Aorta (tissue), 5 donors: ENCODE results near the gene VTI1A. TPM values are rescaled to one million over a fixed set of nuclear protein-coding genes. Genes with fewer than 3 reads are reported as not detected.
"Not testable (repeated sequence)": the region's sequence is repeated elsewhere in the genome, so short reads cannot be mapped to it uniquely, and the experiment has no call there.

Experiments used
- ATAC-seq: fragments of 200-7000 bp; cut with Tn5 transposase; one replicate; pipeline ENCODE4 v1.9.1; 2022; ENCODE audit warnings: moderate library complexity; ENCODE audit not compliant: low FRiP score
- DNase-seq, 2 donors: peaks; one replicate each; pipeline ENCODE4 v3.0.0-alpha.2; 2020
- H3K27ac ChIP-seq, 2 donors: one replicate each; pipeline ENCODE4 v1.5.1; 2013; ENCODE audit warnings: low read length in 2 of 2, mild to moderate bottlenecking in 2 of 2, moderate library complexity in 2 of 2, control low read depth in 1 of 2, inconsistent platforms in 1 of 2, low read depth in 1 of 2
- H3K27me3 ChIP-seq, 2 donors: one replicate each; pipeline ENCODE4 v1.6.1; 2013; ENCODE audit warnings: control low read depth in 1 of 2, low read length in 1 of 2, mild to moderate bottlenecking in 1 of 2, moderate library complexity in 1 of 2; ENCODE audit not compliant: insufficient read depth in 2 of 2, control insufficient read depth in 1 of 2
- H3K36me3 ChIP-seq, 2 donors: one replicate each; pipeline ENCODE4 v1.6.1; 2013; ENCODE audit warnings: control low read depth in 1 of 2, low read length in 1 of 2, mild to moderate bottlenecking in 1 of 2; ENCODE audit not compliant: insufficient read depth in 2 of 2, control insufficient read depth in 1 of 2
- H3K4me1 ChIP-seq, 2 donors: one replicate each; pipeline ENCODE4 v1.6.1; 2013; ENCODE audit warnings: low read length in 2 of 2, control low read depth in 1 of 2, mild to moderate bottlenecking in 1 of 2, moderate library complexity in 1 of 2; ENCODE audit not compliant: insufficient read depth in 2 of 2, control insufficient read depth in 1 of 2
- H3K4me3 ChIP-seq, 2 donors: one replicate each; pipeline ENCODE4 v1.5.1; 2013; ENCODE audit warnings: low read length in 2 of 2, control low read depth in 1 of 2, mild to moderate bottlenecking in 1 of 2
- H3K9me3 ChIP-seq: one replicate; pipeline ENCODE4 v1.6.1; 2013; ENCODE audit warnings: mild to moderate bottlenecking, low read length; ENCODE audit not compliant: control insufficient read depth
- WGBS, 2 donors: extraction: QIAGEN DNeasy Blood & Tissue Kit; methylation state at CpG; one replicate each; pipeline ENCODE4 v1.1.7; 2013; 5-methylcytosine and 5-hydroxymethylcytosine counted together
- intact Hi-C, 2 donors: fragments of 100-400 bp; cut with DNase I; formaldehyde crosslinking; loops; one replicate each; pipeline versions ENCODE4 v1.14.2 to v1.15.0; 2022
- long read RNA-seq, 2 donors: library from polyadenylated mRNA; unstranded; transcript quantifications; one replicate each; pipeline ENCODE4 v2.0.0, GENCODE V29; 2020 to 2021
- polyA plus RNA-seq, 2 donors: library from polyadenylated mRNA; stranded (reverse); fragments of 200-250 nt; gene quantifications; one replicate each; pipeline ENCODE4 v1.2.3, GENCODE V29; 2013
- total RNA-seq, 2 donors: library from RNA; stranded (reverse); fragmentation: NEBNext Ultra II Directional; extraction: Animal tissue kit (Norgen Biotek cat#: 25700); gene quantifications; one replicate each; pipeline ENCODE4 v1.2.1, GENCODE V29; 2021
- donor health status: healthy with polysubstance abuse.
- donor health status: Bipolar disorder and iron deficiency.
- donor health status: DM: no; HTN: no; CAD: no.
- donor health status: DM: no; HTN: no; CAD: no.
- donor health status: DM: yes; HTN: yes; CAD: no.

Gene VTI1A
- total RNA-seq = 10 to 100 TPM; 37.4 to 43.1 TPM
- 1 to 10 TPM; 8.6 to 9.0 TPM for polyA plus RNA-seq
- long read RNA-seq, donor 1, full-length matches to known transcripts = 12 of 35 reads
- long read RNA-seq, donor 1, partial matches to known transcripts = 2 of 35 reads
- long read RNA-seq, donor 1, other reads (novel, unspliced or antisense) = 21 of 35 reads
- long read RNA-seq, donor 2, full-length matches to known transcripts = 1 of 21 reads
- long read RNA-seq, donor 2, partial matches to known transcripts = 2 of 21 reads
- long read RNA-seq, donor 2, other reads (novel, unspliced or antisense) = 18 of 21 reads

DNA sequence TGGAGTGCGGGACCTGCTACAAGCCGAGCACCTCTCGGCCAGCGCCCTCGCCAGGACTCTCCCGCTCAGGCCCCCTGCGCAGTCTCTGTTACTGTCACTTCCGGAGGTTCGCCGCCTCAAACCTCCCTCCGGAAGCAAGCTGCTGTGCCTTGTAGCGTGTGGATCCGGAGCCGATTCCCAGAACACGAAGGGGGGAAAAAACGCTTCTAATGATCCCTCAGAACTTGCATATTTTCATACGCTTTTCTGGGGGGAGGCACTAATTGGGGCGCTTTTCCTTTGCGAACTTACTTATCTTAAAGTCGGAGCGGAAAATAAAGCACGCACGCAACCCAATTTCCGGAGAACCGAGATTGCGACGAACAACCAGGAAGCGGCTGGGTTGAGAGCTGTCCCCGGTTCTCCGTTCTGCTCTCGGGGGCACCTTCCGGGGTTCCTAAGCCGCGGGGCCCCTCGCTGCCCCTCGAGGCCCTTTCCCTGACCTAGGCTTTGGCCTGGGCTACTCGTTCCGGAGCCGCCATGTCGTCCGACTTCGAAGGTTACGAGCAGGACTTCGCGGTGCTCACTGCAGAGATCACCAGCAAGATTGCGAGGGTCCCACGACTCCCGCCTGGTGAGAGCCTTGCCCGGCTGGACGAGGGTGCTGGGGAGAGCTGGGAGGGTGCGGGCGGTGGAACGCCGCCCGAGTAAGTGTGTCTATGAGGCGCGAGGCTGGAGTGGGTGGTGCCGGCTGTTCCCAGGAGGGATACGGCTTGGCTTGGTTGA lies at the start of gene VTI1A, which contains the start of gene ZDHHC6:
VTI1A (plus strand) TSS at position 361 of the 765 bp plus-strand sequence; CDS start at position 520, 159 bp downstream.
ZDHHC6 (minus strand) TSS at position 60 of the 765 bp plus-strand sequence. CDS start 1,478 bp downstream, outside the sequence.
- DNase-seq (peak; percentile 88 to 93), ATAC-seq (peak; percentile 97)
- WGBS, 2 donors = 0% methylated on average over 59 of the region's 59 CpGs
- Histone ChIP-seq H3K36me3 (peaks cover 2 to 3% of the 10 kb centered on the region in 2 donors), H3K27ac (peak within 1 kb of the TSS; percentile 78 to 82), H3K9me3 (no peaks in the 10 kb centered on the region), H3K4me1 (peaks cover 0 to 2% of the 10 kb centered on the region in 2 donors), H3K4me3 (peak within 1 kb of the TSS; percentile 88 to 99), H3K27me3 (no peaks in the 10 kb centered on the region)
- intact Hi-C loops = loop anchor here in 1 of 2 donors (2.0 to 10.0 kb wide), 2 partner anchors 238 to 282 kb away; no protein-coding TSS in a partner anchor

DNA sequence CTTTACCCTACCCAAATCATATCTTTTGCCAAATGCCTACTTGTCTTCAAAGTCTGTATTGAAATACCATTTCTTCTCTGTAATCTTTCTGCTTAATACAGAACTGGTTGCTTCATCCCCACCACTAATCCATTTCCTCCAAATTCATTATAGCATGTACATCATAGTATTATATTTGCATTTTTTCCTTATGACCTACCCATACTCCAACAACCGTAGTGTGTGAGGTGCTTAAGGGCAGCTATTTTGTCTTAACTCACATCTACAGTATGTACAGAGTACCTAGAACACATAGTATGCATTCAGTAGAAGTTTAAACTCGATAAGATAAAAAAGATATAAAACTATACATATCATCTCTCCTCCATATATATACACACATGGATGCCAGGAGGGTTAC lies 49.4 kb upstream of the VTI1A start:
- Histone ChIP-seq H3K4me1 (no peaks in the 10 kb centered on the region), H3K9me3 (no peaks in the 10 kb centered on the region), H3K27ac (no peak overlapping the region), H3K36me3 (no peaks in the 10 kb centered on the region), H3K4me3 (no peak overlapping the region), H3K27me3 (no peaks in the 10 kb centered on the region)
- no peak for ATAC-seq
- intact Hi-C loops = no loop called here
- no peak for DNase-seq
- WGBS, 2 donors = 84 to 90% methylated on average over 2 of the region's 2 CpGs

DNA sequence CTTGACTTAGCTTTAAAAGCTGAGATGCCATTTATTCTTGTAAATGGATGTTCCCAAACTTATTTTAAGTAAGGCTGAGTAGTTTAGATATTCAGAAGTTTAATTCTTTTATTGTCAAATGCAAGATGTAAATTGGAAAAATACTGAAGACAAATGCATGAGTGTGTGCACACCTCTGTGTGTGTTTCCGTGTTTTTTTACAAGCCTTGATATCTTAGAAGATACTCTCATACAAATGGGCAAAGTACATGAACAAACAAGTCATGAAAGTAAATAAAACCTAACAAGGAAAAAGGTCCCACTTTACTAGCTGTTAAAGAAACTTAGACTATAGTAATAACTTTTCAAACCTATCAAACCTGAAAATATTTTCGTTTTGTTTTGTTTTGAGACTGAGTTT lies 44.1 kb upstream of the VTI1A start:
- Histone ChIP-seq H3K27ac (no peak overlapping the region), H3K4me3 (no peak overlapping the region), H3K36me3 (no peaks in the 10 kb centered on the region), H3K4me1 (no peaks in the 10 kb centered on the region), H3K27me3 (no peaks in the 10 kb centered on the region), H3K9me3 (no peaks in the 10 kb centered on the region)
- ATAC-seq (no peak), DNase-seq (no peak)
- intact Hi-C loops = no loop called here
- WGBS, 2 donors = 73% methylated on average over 2 of the region's 2 CpGs

DNA sequence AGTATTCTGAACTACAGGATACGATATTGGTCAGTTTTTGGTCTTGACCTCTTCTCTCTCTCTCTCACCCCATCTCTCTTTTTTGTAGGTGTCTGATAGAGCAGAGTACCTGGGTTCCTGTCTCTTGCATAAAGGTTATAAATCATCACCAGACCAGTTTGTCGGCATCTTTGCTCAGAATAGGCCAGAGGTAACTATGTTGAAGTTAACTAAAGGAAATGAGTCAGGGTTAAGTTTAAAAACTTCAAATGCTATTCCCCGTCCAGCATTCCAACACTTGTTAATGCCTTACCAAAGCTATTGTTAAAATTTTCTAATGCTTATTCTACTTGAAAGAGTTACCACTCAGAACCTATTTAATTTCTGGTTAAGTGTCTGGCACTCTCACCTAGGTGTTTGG lies 42.4 kb upstream of the VTI1A start:
- H3K27ac ChIP-seq = no peak overlapping the region
- 69% methylated on average over 3 of the region's 3 CpGs for WGBS, 2 donors
- intact Hi-C loops = no loop called here
- H3K4me3 ChIP-seq = no peak overlapping the region
- H3K4me1 ChIP-seq = no peaks in the 10 kb centered on the region
- no peaks in the 10 kb centered on the region for H3K36me3 ChIP-seq
- ATAC-seq (no peak), DNase-seq (no peak)
- H3K27me3 ChIP-seq = no peaks in the 10 kb centered on the region
- H3K9me3 ChIP-seq = no peaks in the 10 kb centered on the region

DNA sequence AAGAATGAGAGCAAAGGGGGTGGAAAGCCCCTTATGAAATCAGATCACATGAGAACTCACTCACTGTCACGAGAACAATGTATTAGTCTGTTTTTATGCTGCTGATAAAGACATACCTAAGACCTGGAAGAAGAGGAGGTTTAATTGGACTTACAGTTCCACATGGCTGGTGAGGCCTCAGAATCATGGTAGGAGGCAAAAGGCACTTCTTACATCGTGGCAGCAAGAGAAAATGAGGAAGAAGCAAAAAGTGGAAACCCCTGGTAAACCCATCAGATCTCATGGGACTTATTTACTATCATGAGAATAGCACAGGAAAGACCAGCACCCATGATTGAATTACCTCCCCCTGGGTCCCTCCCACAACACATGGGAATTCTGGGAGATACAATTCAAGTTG lies 40.2 kb upstream of the VTI1A start:
- intact Hi-C loops, H3K27me3 ChIP-seq, ATAC-seq, H3K9me3 ChIP-seq, H3K4me1 ChIP-seq, H3K27ac ChIP-seq, H3K4me3 ChIP-seq, H3K36me3 ChIP-seq, DNase-seq: not testable (repeated sequence)
- 69 to 72% methylated on average over 2 of the region's 2 CpGs for WGBS, 2 donors

DNA sequence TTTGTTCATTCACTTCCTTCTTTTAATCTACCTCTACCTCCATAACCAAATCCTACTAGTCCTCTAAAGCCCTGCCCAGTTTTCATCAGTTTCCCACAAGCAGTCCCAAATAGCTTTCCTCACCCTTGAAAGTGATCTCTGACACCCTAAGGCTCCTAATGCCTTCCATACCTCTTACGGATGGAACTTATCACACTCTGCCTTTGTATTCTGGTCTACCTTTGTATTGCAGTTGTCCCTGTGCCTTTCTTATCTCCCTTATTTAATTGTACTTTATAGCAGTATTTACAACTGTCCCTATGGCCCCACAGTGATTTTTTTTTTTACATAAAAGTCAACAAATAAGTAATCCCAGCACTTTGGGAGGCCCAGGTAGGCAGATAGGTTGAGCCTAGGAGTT lies 39.3 kb upstream of the VTI1A start:
- no peak for DNase-seq
- 90 to 91% methylated on average over 1 of the region's 1 CpG for WGBS, 2 donors
- intact Hi-C loops = no loop called here
- no peak overlapping the region for H3K4me3 ChIP-seq
- no peaks in the 10 kb centered on the region for H3K9me3 ChIP-seq
- no peak for ATAC-seq
- H3K27ac ChIP-seq = no peak overlapping the region
- peaks cover 0 to 2% of the 10 kb centered on the region in 2 donors for H3K36me3 ChIP-seq
- no peaks in the 10 kb centered on the region for H3K4me1 ChIP-seq
- no peaks in the 10 kb centered on the region for H3K27me3 ChIP-seq

DNA sequence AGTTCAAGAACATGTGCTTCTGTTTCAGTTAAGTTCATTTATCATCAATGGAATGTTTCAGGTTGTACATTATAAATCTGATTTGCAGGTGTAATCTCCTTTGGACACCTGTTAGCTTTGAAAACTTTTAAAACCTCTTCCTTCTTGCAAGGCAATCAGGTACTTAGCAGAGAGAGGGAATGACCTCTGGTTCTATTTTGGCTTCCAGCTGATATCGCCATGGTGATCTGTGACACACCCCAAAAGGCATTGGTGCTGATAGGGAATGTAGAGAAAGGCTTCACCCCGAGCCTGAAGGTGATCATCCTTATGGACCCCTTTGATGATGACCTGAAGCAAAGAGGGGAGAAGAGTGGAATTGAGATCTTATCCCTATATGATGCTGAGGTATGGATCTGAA lies 37.7 kb upstream of the VTI1A start:
- Histone ChIP-seq H3K9me3 (no peaks in the 10 kb centered on the region), H3K27me3 (no peaks in the 10 kb centered on the region), H3K27ac (no peak overlapping the region), H3K36me3 (peaks cover 0 to 2% of the 10 kb centered on the region in 2 donors), H3K4me3 (no peak overlapping the region), H3K4me1 (no peaks in the 10 kb centered on the region)
- intact Hi-C loops = no loop called here
- DNase-seq (no peak), ATAC-seq (no peak)
- WGBS, 2 donors = 59% methylated on average over 2 of the region's 2 CpGs

DNA sequence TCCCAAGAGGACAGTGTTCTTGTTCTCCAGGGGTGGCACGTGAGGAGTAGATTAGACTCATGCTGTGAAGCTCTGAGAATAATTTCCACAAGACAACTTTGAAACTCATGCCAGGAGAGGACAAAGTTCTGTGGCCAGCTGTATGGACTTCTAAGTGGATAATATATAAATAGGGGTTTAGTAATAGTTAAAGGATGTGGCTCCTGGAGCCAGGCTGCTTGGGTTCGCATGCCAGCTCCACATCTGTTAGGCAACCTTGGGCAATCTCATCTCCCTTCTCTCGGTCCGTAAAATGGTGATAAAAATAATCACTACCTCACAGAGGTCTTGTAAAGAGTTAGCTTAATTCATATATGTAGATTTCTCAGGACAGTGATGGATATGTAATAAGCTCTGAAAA lies 37.3 kb upstream of the VTI1A start:
- ATAC-seq (no peak), DNase-seq (no peak)
- Histone ChIP-seq H3K27ac (no peak overlapping the region), H3K4me1 (no peaks in the 10 kb centered on the region), H3K9me3 (no peaks in the 10 kb centered on the region), H3K27me3 (no peaks in the 10 kb centered on the region), H3K4me3 (no peak overlapping the region), H3K36me3 (peaks cover 0 to 2% of the 10 kb centered on the region in 2 donors)
- WGBS, 2 donors = 51 to 56% methylated on average over 4 of the region's 4 CpGs
- intact Hi-C loops = no loop called here
